ENCODE data around the gene CPNE5.

DNA sequence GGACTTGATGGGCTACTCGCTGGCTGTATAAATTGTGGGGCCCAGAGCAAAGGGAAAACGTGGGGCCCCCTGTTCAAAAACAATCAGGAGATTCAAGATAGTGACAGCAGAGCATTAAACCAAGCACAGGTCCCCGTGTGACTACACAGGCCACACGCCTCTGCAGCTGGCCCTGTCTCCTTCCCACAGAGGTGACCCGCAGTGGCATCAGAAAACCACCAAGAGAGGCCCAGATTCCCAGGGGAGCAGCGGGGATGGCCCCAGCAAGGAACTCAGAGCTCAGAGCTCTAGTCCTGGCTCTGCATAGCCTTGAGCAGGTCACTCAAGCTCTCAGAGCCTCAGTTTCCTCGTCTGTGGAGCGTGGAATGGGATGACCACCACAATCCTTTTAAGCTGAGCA, 57.6 kb downstream of the CPNE5 start:
- TF ChIP-seq, protein P1, sequence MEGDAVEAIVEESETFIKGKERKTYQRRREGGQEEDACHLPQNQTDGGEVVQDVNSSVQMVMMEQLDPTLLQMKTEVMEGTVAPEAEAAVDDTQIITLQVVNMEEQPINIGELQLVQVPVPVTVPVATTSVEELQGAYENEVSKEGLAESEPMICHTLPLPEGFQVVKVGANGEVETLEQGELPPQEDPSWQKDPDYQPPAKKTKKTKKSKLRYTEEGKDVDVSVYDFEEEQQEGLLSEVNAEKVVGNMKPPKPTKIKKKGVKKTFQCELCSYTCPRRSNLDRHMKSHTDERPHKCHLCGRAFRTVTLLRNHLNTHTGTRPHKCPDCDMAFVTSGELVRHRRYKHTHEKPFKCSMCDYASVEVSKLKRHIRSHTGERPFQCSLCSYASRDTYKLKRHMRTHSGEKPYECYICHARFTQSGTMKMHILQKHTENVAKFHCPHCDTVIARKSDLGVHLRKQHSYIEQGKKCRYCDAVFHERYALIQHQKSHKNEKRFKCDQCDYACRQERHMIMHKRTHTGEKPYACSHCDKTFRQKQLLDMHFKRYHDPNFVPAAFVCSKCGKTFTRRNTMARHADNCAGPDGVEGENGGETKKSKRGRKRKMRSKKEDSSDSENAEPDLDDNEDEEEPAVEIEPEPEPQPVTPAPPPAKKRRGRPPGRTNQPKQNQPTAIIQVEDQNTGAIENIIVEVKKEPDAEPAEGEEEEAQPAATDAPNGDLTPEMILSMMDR (optimal IDR thresholded peaks at IDR 0.05 in 1 of 3, IDR thresholded peaks at IDR 0.05 in 1 of 3, conservative IDR thresholded peaks at IDR 0.05 in 1 of 3; ENCODE audit: extremely low read depth in 1 of 3, insufficient read depth in 2 of 3, low read length in 3 of 3): no peak
- no peak for TF ChIP-seq EZH2 (IDR thresholded peaks at IDR 0.05; ENCODE audit: low read length)

All from keratinocyte (primary cell).